PC-9 (cell line): ENCODE measurements around the gene ZBTB11. TPM values are rescaled to one million over a fixed set of nuclear protein-coding genes. Genes with fewer than 3 reads are reported as not detected.
"Not testable (repeated sequence)": the region's sequence is repeated elsewhere in the genome, so short reads cannot be mapped to it uniquely, and the experiment has no call there.

Source experiments
- BruUV-seq: library from RNA; stranded (reverse); fragments of 400-500 nt; replicated peaks from 2 replicates; lab custom pipeline; 2021; lab: Mats Ljungman, UMichigan
- CTCF ChIA-PET: fragments of 300-600 bp; sonication (Branson Sonifier 250); formaldehyde crosslinking; loops from one replicate; lab custom pipeline; 2022; ENCODE audit warnings: antibody characterized with exemption; lab: Charles Lee
- POLR2A ChIA-PET: fragments of 300-600 bp; sonication (Branson Sonifier 250); formaldehyde crosslinking; loops from one replicate; lab custom pipeline; 2022; ENCODE audit warnings: antibody characterized with exemption; ENCODE audit not compliant: unreplicated experiment; lab: Charles Lee
- DNase-seq, 2 experiments: peaks; one replicate each; pipeline versions ENCODE4 v3.0.0 to v3.0.0-alpha.2; 2015 to 2022; ENCODE audit warnings: mixed read lengths in 1 of 2
- H2AFZ ChIP-seq: fragments of 200-600 bp; sonication (generic); 2 replicates; pipeline ENCODE4 v1.8.1; 2017; ENCODE audit warnings: antibody characterized with exemption
- H3F3A ChIP-seq: fragments of 200-600 bp; sonication (generic); 2 replicates; pipeline ENCODE4 v1.8.1; 2017; ENCODE audit warnings: antibody characterized with exemption, mild to moderate bottlenecking, low read depth; ENCODE audit not compliant: insufficient read depth
- H3K27ac ChIP-seq: fragments of 200-600 bp; sonication (generic); 2 replicates; pipeline ENCODE4 v1.6.1; 2016; ENCODE audit warnings: mixed run types
- H3K27me3 ChIP-seq: fragments of 200-600 bp; sonication (generic); 2 replicates; pipeline ENCODE4 v1.6.1; 2016; ENCODE audit warnings: low read depth, mixed run types; ENCODE audit not compliant: insufficient read depth
- H3K36me3 ChIP-seq: fragments of 200-600 bp; sonication (generic); 2 replicates; pipeline ENCODE4 v1.6.1; 2016; ENCODE audit warnings: low read depth, mixed run types
- H3K4me1 ChIP-seq: fragments of 200-600 bp; sonication (generic); replicated peaks from 2 replicates; pipeline ENCODE4 v1.6.1; 2016; ENCODE audit warnings: mixed run types; ENCODE audit not compliant: insufficient read depth
- H3K4me2 ChIP-seq: fragments of 200-600 bp; sonication (generic); 2 replicates; pipeline ENCODE4 v1.6.1; 2017; ENCODE audit warnings: mixed run types
- H3K4me3 ChIP-seq: fragments of 200-600 bp; sonication (generic); 2 replicates; pipeline ENCODE4 v1.6.1; 2016; ENCODE audit warnings: mixed run types
- H3K79me2 ChIP-seq: fragments of 200-600 bp; sonication (generic); 2 replicates; pipeline ENCODE4 v1.6.1; 2017; ENCODE audit warnings: low read depth, mixed run types
- H3K9me2 ChIP-seq: fragments of 200-600 bp; sonication (generic); 2 replicates; pipeline ENCODE4 v1.8.1; 2017; ENCODE audit warnings: mild to moderate bottlenecking; ENCODE audit not compliant: insufficient read depth
- H3K9me3 ChIP-seq: fragments of 200-600 bp; sonication (generic); 2 replicates; pipeline ENCODE4 v1.8.1; 2016; ENCODE audit warnings: low read depth; ENCODE audit not compliant: insufficient read depth
- H4K20me1 ChIP-seq: fragments of 200-600 bp; sonication (generic); 2 replicates; pipeline ENCODE4 v1.8.1; 2017; ENCODE audit not compliant: insufficient read depth
- CTCF ChIP-seq: fragments of 200-600 bp; sonication (generic); conservative IDR thresholded peaks from 2 replicates; pipeline ENCODE4 v1.6.1; 2017; ENCODE audit warnings: mixed run types, antibody characterized with exemption, mild to moderate bottlenecking, moderate library complexity
- EZH2 ChIP-seq: fragments of 200-600 bp; sonication (generic); IDR thresholded peaks from 2 replicates; pipeline ENCODE4 v1.8.0; 2017; ENCODE audit warnings: antibody characterized with exemption, low read depth
- intact Hi-C: fragments of 100-400 bp; cut with micrococcal nuclease; formaldehyde crosslinking; loops from one replicate; pipeline ENCODE4 v1.10.0; 2022; ENCODE audit not compliant: unreplicated experiment
- total RNA-seq: library from RNA; stranded (reverse); gene quantifications from 2 replicates; pipeline ENCODE4 v1.2.3, GENCODE V29; 2021

Gene ZBTB11
- total RNA-seq, 1 experiment from 2014 or later: 22.1 TPM

- peaks cover 42% of the 10 kb centered on the region for H3K4me1 ChIP-seq
- ChIA-PET CTCF (interaction anchor here (0.6 kb wide), 1 partner anchor 663 kb away, joined by 3 read pairs; no protein-coding TSS in a partner anchor), POLR2A (interaction anchor here (0.6 to 0.8 kb wide), 3 partner anchors 10 to 159 kb away, joined by 3 to 8 read pairs (median 3); no protein-coding TSS in a partner anchor)
- TF ChIP-seq CTCF (no peak), EZH2 (no peak)
- peak overlapping the region; percentile 89 for H3K4me2 ChIP-seq
- H3K9me3 ChIP-seq: no peaks in the 10 kb centered on the region
- H4K20me1 ChIP-seq: peaks cover 49% of the 10 kb centered on the region
- H3F3A ChIP-seq: peaks cover 67% of the 10 kb centered on the region
- intact Hi-C loops: loop anchor here (1.0 to 10.0 kb wide), 5 partner anchors 9 to 1191 kb away; partner anchors contain the start of genes CEP97, TMEM45A and ZBTB11
- H3K27me3 ChIP-seq: no peaks in the 10 kb centered on the region
- H3K9me2 ChIP-seq: no peaks in the 10 kb centered on the region
- DNase-seq: no peak
- H3K79me2 ChIP-seq: peaks cover 55% of the 10 kb centered on the region
- H3K27ac ChIP-seq: peak overlapping the region; percentile 89
- BruUV-seq: TSS peak; percentile 75
- peak overlapping the region; percentile 82 for H2AFZ ChIP-seq
- peaks cover 51% of the 10 kb centered on the region for H3K36me3 ChIP-seq
- H3K4me3 ChIP-seq: peak overlapping the region; percentile 78
Measured at GRCh38 chr3:101685870-101686307, 9.0 kb upstream of the ZBTB11 start.

GRCh38 chr3:101685050-101685400 is 8.1 kb upstream of the ZBTB11 start:
- Histone ChIP-seq H2AFZ (no peak overlapping the region), H3K27ac (peak overlapping the region; percentile 89), H3K79me2 (peaks cover 61% of the 10 kb centered on the region), H3K27me3 (no peaks in the 10 kb centered on the region), H4K20me1 (peaks cover 58% of the 10 kb centered on the region), H3K4me2 (peak overlapping the region; percentile 89), H3K36me3 (peaks cover 60% of the 10 kb centered on the region), H3K4me3 (peak overlapping the region; percentile 78), H3K9me3 (no peaks in the 10 kb centered on the region), H3K4me1 (peaks cover 42% of the 10 kb centered on the region), H3F3A (peaks cover 76% of the 10 kb centered on the region), H3K9me2 (no peaks in the 10 kb centered on the region)
- DNase-seq: peak in 1 of 2 experiments; percentile 69
- intact Hi-C loops: loop anchor here (10.0 kb wide), 2 partner anchors 650 to 1190 kb away; partner anchors contain the start of gene TMEM45A
- CTCF ChIA-PET: interaction anchor here (0.6 to 0.7 kb wide), 4 partner anchors 12 to 540 kb away, joined by 3 to 16 read pairs (median 8); no protein-coding TSS in a partner anchor
- TF ChIP-seq EZH2 (no peak), CTCF (no peak)
- BruUV-seq: no TSS peak
- POLR2A ChIA-PET: no interaction called here

GRCh38 chr3:101680466-101680865 is 3.5 kb upstream of the ZBTB11 start:
- POLR2A ChIA-PET: interaction anchor here (0.7 to 0.8 kb wide), 3 partner anchors 12 to 1218 kb away, joined by 3 to 9 read pairs (median 7); no protein-coding TSS in a partner anchor
- Histone ChIP-seq H3F3A (peaks cover 90% of the 10 kb centered on the region), H3K4me3 (no peak overlapping the region), H3K4me2 (no peak overlapping the region), H3K79me2 (peaks cover 56% of the 10 kb centered on the region), H4K20me1 (peaks cover 58% of the 10 kb centered on the region), H3K27me3 (no peaks in the 10 kb centered on the region), H3K36me3 (peaks cover 54% of the 10 kb centered on the region), H2AFZ (no peak overlapping the region), H3K27ac (peak overlapping the region; percentile 5; the same call in 1 of the 2 replicates), H3K9me3 (no peaks in the 10 kb centered on the region), H3K9me2 (no peaks in the 10 kb centered on the region), H3K4me1 (peaks cover 44% of the 10 kb centered on the region)
- CTCF ChIA-PET: no interaction called here
- intact Hi-C loops: loop anchor here (10.0 kb wide), 2 partner anchors 646 to 1186 kb away; partner anchors contain the start of gene TMEM45A
- no peak for DNase-seq
- no TSS peak for BruUV-seq
- TF ChIP-seq EZH2 (no peak), CTCF (no peak)

- H3K79me2 ChIP-seq: peaks cover 56% of the 10 kb centered on the region
- H3K4me3 ChIP-seq, H3K27me3 ChIP-seq, CTCF ChIA-PET, H2AFZ ChIP-seq, BruUV-seq, H3K9me3 ChIP-seq, H3K9me2 ChIP-seq, H3K27ac ChIP-seq, H3K4me2 ChIP-seq, POLR2A ChIA-PET, DNase-seq: not testable (repeated sequence)
- peaks cover 38% of the 10 kb centered on the region for H3K4me1 ChIP-seq
- intact Hi-C loops: loop anchor here (5.0 kb wide), 1 partner anchor 168 kb away; the partner anchor contains the start of gene NFKBIZ
- H3F3A ChIP-seq: peaks cover 77% of the 10 kb centered on the region
- peaks cover 51% of the 10 kb centered on the region for H4K20me1 ChIP-seq
- peaks cover 40% of the 10 kb centered on the region for H3K36me3 ChIP-seq
Measured at GRCh38 chr3:101678837-101679236, 1.9 kb upstream of the ZBTB11 start.
